Transverse colon (tissue), 4 donors: ENCODE measurements around the gene SMAD6. TPM values are rescaled to one million over a fixed set of nuclear protein-coding genes. Genes with fewer than 3 reads are reported as not detected.

Source experiments
- DNase-seq: peaks from one replicate; pipeline ENCODE4 v3.0.0-alpha.2; 2019
- H3K27ac ChIP-seq, 4 donors: fragments of 200-600 bp; sonication (generic); 2 replicates each; pipeline ENCODE4 v1.5.1; 2016 to 2018; ENCODE audit warnings: inconsistent platforms in 4 of 4
- H3K27me3 ChIP-seq: fragments of 200-600 bp; sonication (generic); 2 replicates; pipeline ENCODE4 v1.5.1; 2017; ENCODE audit warnings: inconsistent platforms
- H3K36me3 ChIP-seq, 4 donors: fragments of 200-600 bp; sonication (generic); 2 replicates each; pipeline ENCODE4 v1.5.1; 2017 to 2019; ENCODE audit warnings: inconsistent platforms in 4 of 4
- H3K4me1 ChIP-seq, 4 donors: fragments of 200-600 bp; sonication (generic); 2 replicates each; pipeline ENCODE4 v1.5.1; 2017 to 2020; ENCODE audit warnings: inconsistent platforms in 4 of 4
- H3K4me3 ChIP-seq, 4 donors: fragments of 200-600 bp; sonication (generic); 1 replicate in 1 of 4; 2 replicates in 3 of 4; pipeline versions ENCODE4 v1.5.1 to v1.6.1; 2017 to 2019; ENCODE audit warnings: inconsistent platforms in 4 of 4
- H3K9me3 ChIP-seq, 2 donors: fragments of 200-600 bp; sonication (generic); 2 replicates each; pipeline ENCODE4 v1.5.1; 2017 to 2019; ENCODE audit warnings: inconsistent platforms in 2 of 2
- EP300 ChIP-seq: sonication (generic); formaldehyde crosslinking; IDR thresholded peaks from one replicate; pipeline ENCODE4 v1.6.1; 2017; ENCODE audit warnings: antibody characterized with exemption, low read depth
- POLR2A ChIP-seq: fragments of 450-650 bp; IDR thresholded peaks from one replicate; pipeline ENCODE4 v1.6.1; 2016; ENCODE audit warnings: antibody characterized with exemption, mild to moderate bottlenecking, moderate library complexity
- POLR2AphosphoS5 ChIP-seq, 3 donors: sonication (generic); formaldehyde crosslinking; IDR thresholded peaks; one replicate each; pipeline ENCODE4 v1.6.1; 2016; ENCODE audit warnings: antibody characterized with exemption in 3 of 3
- WGBS, 2 donors: methylation state at CpG; one replicate each; pipeline ENCODE4 v1.1.5; 2018; ENCODE audit warnings: low coverage in 1 of 2; 5-methylcytosine and 5-hydroxymethylcytosine counted together
- in situ Hi-C, 4 donors: fragments of 200-750 bp; cut with MboI; loops; one replicate each; pipeline versions ENCODE4 v1.15.0 to v1.15.1; 2017; ENCODE audit warnings: low sequenced_read_pairs in 3 of 4, low pct_ligation_motif_present in 1 of 4, low pct_unique_long_range_greater_than_20kb in 1 of 4
- intact Hi-C: fragments of 100-400 bp; cut with DNase I; formaldehyde crosslinking; loops from one replicate; pipeline ENCODE4 v1.15.1; 2023; ENCODE audit warnings: low total_unique reads
- total RNA-seq, 4 donors: library from RNA; depleted of rRNA; stranded (reverse); fragments of >200 nt; gene quantifications; one replicate each; pipeline ENCODE4 v1.1.0, GENCODE V29; 2016
- TF ChIP-seq, protein P1 (sequence below), 5 experiments: fragments of 200-600 bp in 3 of 5; fragments of 450-650 bp in 2 of 5; sonication (generic) in 3 of 5; IDR thresholded peaks; 1 replicate in 2 of 5; 2 replicates in 3 of 5; pipeline ENCODE4 v1.5.1; 2016 to 2017; ENCODE audit warnings: antibody characterized with exemption in 5 of 5, inconsistent platforms in 3 of 5, mild to moderate bottlenecking in 2 of 5, moderate library complexity in 1 of 5

The SMAD6 gene
- total RNA-seq, 4 donors from 2014 or later: 6.7 to 214 (median 9.3) TPM

DNA sequence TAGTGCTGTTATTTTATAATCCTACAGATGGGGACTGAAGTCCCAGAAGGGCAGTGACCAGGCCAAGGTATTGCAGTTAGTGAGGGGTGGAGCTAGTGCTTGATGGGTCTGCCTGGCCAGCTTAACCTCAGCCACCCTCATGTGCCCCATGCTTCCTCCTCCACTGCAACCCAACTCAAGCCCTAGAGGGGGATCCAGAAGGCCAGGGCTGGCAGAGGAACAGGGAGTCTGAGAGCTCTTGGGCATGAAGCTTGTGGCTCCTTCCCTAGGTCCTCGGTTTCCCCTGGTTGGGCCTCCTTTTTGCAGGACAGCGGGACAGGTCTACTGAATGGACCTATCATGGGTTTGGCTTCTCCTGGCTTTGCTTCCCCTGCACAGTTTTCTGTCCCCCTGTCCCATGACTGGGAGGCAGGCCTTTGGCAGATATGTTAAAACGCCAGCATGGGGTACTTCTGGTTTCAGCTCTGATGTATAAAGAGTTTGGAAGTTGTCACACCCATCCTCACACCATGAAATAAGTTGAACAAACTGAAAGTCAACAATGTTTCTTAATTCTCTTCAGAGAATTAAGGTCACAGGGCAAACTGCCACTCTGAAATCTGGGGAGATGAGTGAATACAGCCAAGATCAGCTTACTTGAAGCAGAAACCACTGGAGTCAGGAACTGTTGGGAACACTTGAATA, 103.3 kb downstream of the SMAD6 start:
- H3K4me3 ChIP-seq: no peak overlapping the region
- no peak for TF ChIP-seq EP300
- TF ChIP-seq, protein P1, sequence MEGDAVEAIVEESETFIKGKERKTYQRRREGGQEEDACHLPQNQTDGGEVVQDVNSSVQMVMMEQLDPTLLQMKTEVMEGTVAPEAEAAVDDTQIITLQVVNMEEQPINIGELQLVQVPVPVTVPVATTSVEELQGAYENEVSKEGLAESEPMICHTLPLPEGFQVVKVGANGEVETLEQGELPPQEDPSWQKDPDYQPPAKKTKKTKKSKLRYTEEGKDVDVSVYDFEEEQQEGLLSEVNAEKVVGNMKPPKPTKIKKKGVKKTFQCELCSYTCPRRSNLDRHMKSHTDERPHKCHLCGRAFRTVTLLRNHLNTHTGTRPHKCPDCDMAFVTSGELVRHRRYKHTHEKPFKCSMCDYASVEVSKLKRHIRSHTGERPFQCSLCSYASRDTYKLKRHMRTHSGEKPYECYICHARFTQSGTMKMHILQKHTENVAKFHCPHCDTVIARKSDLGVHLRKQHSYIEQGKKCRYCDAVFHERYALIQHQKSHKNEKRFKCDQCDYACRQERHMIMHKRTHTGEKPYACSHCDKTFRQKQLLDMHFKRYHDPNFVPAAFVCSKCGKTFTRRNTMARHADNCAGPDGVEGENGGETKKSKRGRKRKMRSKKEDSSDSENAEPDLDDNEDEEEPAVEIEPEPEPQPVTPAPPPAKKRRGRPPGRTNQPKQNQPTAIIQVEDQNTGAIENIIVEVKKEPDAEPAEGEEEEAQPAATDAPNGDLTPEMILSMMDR (IDR thresholded peaks at IDR 0.05): no peak
- TF ChIP-seq POLR2AphosphoS5 (IDR thresholded peaks at IDR 0.05): no peak
- TF ChIP-seq POLR2A: no peak
- no peaks in the 10 kb centered on the region for H3K27me3 ChIP-seq
- peaks cover 17 to 20% (median 19%) of the 10 kb centered on the region in 4 donors for H3K4me1 ChIP-seq
- no peak for DNase-seq
- intact Hi-C loops (no loop called here), in situ Hi-C loops (no loop called here)
- WGBS, 2 donors: 92% methylated on average over 3 of the region's 3 CpGs; no CpG with 5 or more reads in 1 of the 2 donors
- no peaks in the 10 kb centered on the region for H3K9me3 ChIP-seq
- H3K36me3 ChIP-seq: no peaks in the 10 kb centered on the region
- H3K27ac ChIP-seq: no peak overlapping the region

DNA sequence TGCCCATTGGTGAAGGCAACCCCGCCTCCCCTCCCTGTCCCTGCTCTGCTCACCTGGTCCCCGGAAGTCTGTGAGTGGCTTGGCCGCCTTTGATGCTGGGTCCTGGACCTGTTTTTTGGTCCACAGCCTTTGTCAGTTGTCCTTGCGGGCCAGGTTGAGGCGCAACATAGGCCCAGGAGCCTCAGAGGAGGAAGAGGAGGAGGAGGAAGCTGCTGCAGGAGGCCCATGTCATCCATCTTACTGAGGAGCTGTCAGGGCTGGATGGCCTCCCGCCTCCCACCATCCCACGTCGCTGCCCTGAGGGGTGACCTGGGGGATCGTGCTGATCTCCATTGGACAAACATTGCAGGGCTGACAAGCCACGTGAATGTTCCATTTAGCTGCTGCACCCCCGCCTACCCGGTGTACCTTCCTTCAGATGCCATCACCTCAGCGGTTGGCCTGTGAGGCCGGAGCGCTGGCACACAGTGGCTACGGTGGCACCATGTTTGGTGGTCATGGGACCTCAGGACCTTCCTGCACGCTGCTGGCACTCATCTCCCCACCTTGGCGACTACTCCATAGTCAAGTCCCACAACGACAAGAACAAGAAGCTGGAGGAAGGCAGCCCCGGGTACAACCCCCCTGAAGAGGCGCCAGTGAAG, 106.3 kb downstream of the SMAD6 start:
- no peak overlapping the region for H3K27ac ChIP-seq
- TF ChIP-seq POLR2AphosphoS5 (IDR thresholded peaks at IDR 0.05) (no peak), EP300 (no peak), POLR2A (no peak)
- TF ChIP-seq, protein P1 (IDR thresholded peaks at IDR 0.05): no peak
- in situ Hi-C loops (no loop called here), intact Hi-C loops (no loop called here)
- no peaks in the 10 kb centered on the region for H3K36me3 ChIP-seq
- no peak for DNase-seq
- H3K9me3 ChIP-seq: no peaks in the 10 kb centered on the region
- H3K4me1 ChIP-seq: peaks cover 3 to 8% (median 6%) of the 10 kb centered on the region in 4 donors
- 83 to 97% methylated on average over 2 to 21 of the region's 21 CpGs for WGBS, 2 donors
- no peaks in the 10 kb centered on the region for H3K27me3 ChIP-seq
- H3K4me3 ChIP-seq: no peak overlapping the region

DNA sequence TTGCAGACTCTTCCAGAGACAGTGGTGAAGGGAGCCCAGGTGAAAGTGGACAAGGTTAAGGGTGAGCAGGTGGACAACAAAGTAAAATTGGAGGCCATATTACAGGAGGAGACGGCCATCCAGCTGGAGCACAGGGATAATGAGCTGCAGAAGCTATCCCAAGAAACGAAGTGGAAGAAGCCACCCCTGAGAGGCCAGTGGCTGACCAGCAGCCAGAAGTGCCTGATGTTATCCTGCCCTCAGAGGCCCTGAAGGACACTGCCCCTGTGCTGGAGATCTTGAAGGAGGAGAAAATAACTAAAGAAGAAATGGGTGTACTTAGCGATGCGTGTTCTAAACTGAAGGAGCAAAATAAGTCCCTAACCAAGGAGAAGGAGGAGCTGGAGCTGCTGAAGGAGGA, 107.6 kb downstream of the SMAD6 start:
- 91 to 100% methylated on average over 2 to 4 of the region's 4 CpGs for WGBS, 2 donors
- in situ Hi-C loops: no loop called here
- no peaks in the 10 kb centered on the region for H3K9me3 ChIP-seq

DNA sequence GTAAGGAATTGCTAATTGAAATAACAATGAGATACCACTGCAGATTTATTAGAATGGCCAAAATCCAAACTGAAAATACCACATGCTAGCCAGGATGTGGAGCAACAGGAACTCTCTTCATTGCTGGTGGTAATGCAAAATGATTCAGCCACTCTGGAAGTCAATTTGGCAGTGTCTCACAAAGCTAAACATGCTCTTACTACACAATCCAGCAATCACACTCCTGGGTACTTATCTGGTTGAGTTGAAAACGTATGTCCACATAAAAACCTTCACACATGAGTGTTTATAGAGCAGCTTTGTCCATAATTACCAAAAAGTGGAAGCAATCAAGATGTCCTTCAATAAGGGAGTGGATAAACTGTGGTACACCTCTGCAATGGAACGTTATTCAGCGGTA, 113.3 kb downstream of the SMAD6 start:
- 53 to 60% methylated on average over 3 of the region's 3 CpGs for WGBS, 2 donors
- Histone ChIP-seq H3K27me3 (no peaks in the 10 kb centered on the region), H3K27ac (no peak overlapping the region), H3K4me1 (no peaks in the 10 kb centered on the region), H3K9me3 (no peaks in the 10 kb centered on the region), H3K4me3 (no peak overlapping the region), H3K36me3 (no peaks in the 10 kb centered on the region)
- no peak for TF ChIP-seq POLR2AphosphoS5 (IDR thresholded peaks at IDR 0.05)
- no peak for TF ChIP-seq POLR2A
- TF ChIP-seq EP300: no peak
- TF ChIP-seq, protein P1 (IDR thresholded peaks at IDR 0.05): no peak
- in situ Hi-C loops (no loop called here), intact Hi-C loops (no loop called here)
- no peak for DNase-seq

More for the DNA sequence above, 107.6 kb downstream of the SMAD6 start:
- Histone ChIP-seq H3K27ac (no peak overlapping the region), H3K4me3 (no peak overlapping the region), H3K27me3 (no peaks in the 10 kb centered on the region), H3K4me1 (no peaks in the 10 kb centered on the region), H3K36me3 (no peaks in the 10 kb centered on the region)
- TF ChIP-seq EP300: no peak
- TF ChIP-seq, protein P1 (IDR thresholded peaks at IDR 0.05): no peak
- no peak for TF ChIP-seq POLR2AphosphoS5 (IDR thresholded peaks at IDR 0.05)
- no peak for TF ChIP-seq POLR2A
- intact Hi-C loops: no loop called here
- DNase-seq: no peak
